DMS153 (cell line): Measurements from ENCODE around the gene ULK4.

Experiments used
- DNase-seq: peaks from one replicate; lab custom pipeline; 2025; lab: John Stamatoyannopoulos, UW

ULK4 gene

DNA sequence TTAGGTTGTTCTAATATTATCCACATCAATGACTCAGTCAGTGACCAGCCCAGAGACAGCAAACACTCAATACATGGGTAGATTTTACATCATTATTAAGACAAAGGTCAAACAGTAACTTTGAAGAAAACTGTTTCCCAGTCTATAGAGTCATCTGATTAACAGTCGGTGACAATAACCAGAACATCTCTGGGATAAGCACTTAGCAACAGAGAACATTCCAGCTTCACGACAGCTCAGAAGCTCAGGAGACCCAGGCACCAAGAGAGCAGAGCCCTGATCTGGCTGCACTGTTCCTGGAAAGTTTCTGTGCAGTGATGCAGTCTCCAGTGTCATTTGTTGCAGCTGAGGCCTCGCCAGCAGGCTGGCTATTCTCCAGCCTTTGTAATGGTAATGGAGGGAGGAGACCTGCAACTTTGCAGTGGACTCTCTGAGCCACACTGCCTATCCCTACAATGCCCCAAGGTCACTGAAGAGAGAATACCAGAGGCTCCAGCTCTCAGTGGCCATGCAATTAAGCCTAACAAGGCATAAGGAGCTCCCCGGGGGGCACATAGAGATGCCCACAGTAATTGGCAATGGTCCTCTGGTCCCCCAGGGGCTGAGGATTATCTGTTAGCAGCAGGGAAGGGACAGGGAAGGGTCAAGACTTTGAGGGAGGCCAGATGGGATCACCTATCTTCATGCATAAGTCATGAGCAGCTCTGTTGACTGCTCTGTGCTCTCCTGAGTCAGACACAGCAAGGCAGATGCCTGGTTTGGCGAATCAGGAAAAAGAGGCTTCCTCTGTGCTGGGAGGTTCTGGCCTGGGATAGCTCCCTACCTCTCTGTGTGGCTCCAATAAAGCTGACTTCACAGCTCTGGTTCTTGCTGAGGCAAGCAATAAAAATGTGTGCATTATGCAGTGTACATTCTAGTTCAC lies 599.0 kb downstream of the ULK4 start:
- no peak for DNase-seq

DNA sequence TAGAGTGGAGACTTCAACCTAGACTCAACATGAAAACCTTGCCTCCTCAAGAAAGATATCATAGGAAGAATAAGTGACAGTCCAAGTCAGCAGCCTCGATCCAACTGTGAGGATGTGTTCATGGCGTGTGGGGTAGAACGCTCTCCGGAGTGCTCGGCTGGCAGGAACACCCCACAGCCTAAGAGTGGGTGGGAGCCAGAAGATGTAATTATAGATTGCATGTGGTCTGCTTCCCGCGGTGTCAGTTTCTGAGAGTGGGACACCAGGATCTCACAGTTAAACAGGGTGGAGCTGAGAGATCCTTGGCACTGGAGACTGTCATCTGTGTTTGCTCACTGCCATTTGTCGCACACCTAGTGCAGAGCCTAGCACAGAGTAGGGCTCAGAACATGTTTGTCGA lies 604.6 kb downstream of the ULK4 start:
- no peak for DNase-seq

DNA sequence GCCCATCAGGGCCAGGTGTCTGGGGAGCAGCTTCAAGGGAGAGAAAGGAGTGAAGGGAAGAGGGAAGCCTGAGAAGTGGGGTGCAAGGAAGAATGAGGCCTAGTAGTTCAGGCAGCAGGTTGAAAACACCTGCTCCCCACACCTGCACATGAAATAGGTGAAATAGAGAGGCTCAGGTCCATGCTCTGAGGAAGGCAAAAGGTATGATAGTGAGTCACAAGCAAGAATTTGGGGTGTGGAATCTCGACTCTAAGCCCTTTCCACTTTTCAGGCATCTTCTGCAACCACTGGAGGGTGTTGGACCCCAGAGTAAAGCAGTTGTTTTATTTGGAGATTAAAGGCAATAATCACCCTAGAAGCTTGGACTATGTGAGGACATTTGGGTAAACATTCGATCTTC lies 605.1 kb downstream of the ULK4 start:
- no peak for DNase-seq

DNA sequence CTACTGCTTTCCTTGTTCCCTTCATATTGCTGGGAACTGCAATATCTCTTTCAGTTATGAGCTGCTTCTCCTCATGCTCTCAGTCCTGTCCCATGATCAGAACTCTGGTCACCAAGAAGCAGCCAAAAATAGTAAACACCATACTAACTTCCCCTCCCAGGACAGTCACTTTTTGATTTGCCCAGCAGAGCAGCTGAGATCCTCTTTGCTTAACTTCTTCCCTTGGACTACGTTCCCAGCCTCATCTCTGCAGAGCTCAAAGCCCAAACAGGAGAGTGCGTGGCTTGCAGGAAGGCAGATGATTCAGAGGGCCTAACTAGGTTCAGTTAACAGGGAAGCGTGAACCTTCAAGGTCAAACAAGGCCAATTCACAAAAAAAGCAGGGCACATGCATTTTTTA lies 609.4 kb downstream of the ULK4 start:
- no peak for DNase-seq

DNA sequence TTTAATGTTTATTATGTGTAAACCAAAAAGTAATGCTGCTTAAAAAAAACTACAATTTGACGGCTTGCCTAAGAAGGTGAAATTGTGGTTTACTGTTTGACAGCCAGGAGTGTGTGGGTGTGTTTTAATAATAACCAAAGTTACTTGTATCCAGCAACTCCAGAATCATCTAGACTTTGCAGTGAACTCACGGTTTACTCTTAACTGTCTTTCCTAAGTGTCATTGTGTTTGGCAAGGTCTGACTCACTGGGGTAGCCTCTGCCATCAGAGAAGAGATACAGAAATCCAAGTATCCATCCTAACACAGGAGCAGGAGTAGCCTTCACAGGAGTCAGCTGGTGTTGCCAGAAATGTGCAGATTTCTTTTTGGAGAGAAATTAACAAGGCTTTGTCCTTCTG lies 611.5 kb downstream of the ULK4 start:
- DNase-seq: no peak

DNA sequence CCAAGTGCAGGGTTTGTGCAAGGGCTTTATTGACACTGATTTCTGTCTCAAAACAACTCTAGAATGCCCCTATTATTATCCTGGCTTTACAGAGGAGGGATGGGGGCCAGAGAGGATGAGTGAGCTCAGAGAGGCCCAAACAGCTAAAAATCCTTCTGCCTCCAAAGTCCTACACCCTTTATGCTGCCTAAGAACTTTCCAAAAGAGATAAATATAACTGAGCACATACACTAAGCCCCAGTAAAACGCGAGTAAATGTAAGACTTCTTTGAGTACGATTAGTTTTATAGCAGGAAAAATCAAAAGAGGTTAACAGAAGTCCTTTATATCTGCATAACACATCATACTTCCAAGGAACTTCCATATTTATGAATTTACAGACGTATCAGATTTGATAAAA lies 613.5 kb downstream of the ULK4 start:
- DNase-seq: no peak

DNA sequence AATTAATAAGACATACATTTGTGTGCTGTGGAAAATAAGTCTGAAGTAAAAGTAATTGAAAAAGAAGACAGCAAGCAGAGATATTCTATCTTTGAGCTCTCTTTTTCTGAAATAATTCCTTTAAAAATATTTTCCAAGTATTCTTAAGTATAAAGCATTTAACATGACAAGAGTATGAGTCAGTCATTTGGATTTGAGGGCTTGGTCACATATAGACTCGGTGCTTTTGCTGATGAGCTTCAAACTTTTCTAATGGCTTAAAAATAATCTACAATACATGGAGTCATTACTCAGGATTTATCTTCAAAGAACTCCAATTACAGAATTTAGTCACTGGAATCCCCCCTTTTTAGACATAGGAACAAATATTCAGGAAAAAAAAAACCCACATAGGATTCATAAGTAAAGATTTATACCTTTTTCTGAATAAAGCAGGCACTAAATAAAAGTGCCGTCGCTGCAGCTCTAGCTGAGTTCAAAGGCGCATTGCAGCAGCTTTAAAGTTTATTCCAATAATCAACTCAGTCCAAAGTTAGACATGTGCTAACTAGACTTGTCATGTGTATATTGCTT lies 615.1 kb downstream of the ULK4 start:
- no peak for DNase-seq

DNA sequence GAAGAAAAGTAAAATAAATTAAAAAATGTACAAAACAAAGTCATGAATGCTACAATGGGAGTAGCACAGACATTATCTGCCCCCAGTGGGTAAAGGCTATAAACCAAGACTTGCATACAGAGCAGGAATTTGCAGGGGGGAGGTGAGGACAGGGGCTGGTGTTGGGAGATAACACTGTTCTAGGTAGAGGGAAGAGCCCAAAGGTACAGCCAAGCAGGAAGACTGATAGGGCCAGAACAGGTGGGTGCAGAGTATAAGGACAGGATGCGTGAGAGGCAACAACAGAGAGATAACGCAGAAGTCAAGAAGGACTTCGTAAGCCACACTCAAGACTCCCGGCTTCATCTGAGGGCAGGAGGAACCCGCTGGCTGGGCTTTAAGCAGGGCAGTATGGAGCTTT lies 616.1 kb downstream of the ULK4 start:
- no peak for DNase-seq

DNA sequence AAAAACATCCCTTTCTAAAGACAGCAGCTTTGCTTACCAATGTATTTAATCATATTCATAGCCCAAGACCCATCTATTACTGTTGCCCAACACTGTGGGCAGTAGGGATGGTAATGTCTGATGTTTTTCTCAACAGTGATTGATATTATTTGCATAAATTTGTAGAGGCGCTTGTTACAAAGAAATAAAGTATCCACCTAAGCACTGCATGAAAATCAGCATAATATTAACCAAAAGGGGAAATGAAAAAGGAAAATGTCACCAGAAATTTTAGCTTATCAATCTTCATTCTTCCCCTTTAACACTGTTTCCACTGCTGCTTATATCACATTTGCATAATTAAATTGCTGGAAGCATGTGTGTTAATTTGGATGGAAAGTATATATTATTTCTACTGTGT lies 622.1 kb downstream of the ULK4 start:
- no peak for DNase-seq

DNA sequence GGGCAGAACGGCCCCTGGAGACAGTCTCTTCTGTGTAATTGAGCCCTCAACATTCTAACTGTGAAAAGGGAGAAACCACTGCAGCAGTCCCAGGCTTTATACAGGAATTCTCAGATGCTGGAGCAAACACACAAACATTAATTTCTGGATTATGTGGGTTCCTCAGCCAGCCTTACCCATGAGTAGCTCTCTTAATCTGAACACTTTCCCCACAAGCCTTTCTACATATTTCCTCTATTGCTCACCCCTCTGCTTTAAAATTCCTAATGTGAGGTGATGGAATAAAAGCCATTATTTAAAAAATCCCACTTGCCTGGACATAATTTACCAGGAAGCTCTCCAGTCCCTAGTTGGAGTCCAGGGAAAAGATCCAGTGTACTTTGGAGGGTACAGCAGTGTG lies 623.6 kb downstream of the ULK4 start:
- no peak for DNase-seq

DNA sequence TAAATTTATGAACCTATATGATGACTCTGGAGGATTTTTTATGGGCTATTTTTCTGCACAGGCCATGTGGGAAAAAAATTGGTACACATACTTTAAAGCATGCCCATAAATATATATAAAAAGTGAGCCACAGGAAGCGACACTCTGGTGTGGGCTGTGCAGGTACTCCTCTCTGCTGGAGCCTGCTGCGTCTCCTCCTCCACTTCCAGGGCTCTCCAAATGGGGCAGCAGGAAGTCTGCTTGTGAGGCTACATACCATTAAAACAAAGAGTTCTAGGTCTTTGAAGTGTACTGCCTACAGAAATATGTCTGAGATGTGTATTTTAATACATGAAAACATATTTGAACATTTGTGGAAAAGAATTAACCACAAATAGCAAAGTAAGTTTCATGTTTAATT lies 627.5 kb downstream of the ULK4 start:
- DNase-seq: no peak

DNA sequence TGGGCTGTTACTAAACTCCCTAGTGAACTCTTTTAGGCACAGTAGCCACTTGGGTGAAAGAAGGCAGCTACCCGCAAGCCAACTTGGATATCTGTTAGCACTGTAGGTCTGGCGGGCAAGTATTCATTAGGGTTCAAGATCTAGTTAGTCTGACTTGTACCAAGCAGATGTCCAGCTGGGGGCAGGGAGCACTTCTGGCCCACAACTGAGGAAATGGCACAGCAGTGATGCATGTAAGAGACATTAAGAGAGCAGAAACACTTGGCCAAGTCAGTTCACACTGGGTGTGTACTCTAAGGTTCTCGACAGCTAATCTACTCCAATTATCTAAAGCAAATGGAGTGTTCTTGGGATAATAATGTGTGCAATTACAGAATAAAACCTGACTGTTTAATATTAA lies 630.9 kb downstream of the ULK4 start:
- DNase-seq: no peak

DNA sequence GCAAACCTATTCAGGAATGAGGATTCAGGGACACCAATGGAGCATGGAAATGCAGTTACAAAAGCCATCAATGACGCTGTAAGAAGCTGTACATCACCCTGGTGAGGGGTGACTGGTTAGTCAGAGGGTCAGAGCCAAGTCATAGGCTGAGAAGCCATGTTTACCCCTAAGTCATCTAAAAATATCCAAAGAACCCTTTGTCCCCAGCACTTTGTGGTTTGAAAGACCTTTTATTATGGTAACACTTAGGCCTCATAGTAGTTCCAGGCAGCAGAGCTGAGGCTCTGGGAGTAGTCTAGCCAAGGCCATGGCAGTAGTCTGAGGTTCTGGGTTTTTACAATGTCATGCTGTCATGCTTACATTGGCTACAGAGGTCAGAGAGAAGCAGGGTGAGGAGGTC lies 631.4 kb downstream of the ULK4 start:
- DNase-seq: no peak

DNA sequence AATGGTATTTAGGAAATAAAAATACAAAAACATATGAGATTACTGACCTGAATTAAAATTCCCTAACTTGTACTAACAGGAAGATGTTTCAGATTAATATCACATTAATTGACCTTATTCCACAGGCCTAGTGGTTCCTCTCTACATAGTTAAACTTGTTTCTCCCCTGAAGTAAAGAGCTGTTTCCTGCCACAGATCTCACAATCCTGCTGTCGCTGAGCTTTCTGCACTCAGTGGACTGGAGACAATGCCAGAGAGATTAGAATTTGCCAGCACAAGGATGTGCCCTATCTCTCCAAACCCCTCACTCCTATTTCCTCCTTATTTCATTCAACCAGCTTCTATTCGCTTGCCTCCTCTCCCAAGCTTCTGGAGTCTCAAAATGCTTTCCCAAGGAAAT lies 632.0 kb downstream of the ULK4 start:
- DNase-seq: no peak

DNA sequence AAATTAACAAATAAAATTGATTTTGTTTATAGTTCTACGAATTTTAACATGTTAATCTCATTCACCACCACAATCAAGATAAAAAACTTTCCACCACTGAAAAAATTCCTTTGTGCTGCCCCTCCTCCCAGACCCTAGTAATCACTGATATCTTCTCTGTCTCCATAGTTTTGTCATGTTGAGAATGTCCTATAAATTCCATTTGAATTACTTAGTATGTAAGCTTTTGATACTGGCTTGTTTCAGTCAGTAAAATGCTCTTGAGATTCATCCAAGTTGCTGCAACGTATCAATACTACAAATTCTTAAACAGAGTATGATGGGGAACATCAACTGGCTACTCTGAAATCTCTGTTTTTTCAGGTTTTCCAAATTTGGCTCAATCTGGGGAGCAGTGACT lies 633.0 kb downstream of the ULK4 start:
- no peak for DNase-seq

DNA sequence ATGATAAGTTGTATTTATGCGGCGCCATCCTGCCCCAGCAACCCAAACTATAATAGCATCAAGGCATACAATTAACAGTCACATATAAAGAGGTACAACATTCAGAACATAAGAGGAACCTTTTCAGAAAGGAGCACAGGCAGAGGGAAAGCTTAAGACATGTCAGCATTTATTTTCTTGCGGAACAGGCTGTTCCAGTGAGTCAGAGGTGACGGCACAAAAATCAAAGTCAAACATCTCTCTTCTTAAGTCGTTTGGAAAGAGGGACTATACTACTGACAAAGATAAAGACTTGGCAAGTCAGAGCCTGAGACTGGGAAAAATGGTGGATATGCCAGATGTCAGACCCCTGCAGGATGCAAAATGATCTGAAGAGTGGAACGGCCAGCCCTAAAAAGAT lies 634.2 kb downstream of the ULK4 start:
- no peak for DNase-seq

DNA sequence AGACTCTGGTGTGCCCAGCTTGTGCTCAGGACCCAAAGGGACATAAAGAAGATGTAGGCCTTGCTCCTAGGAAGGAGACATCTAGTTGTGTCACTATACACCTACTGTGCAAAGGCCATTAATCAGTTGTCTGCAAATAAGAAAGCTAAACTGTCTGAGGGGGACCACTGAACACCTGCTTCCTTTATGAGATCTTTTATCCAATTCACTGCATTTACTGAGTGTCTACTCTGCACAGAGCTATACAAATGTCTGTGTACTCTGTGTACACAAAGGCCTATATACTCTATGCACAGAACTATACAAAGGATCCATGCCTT lies 637.8 kb downstream of the ULK4 start:
- peak; percentile 36 for DNase-seq

DNA sequence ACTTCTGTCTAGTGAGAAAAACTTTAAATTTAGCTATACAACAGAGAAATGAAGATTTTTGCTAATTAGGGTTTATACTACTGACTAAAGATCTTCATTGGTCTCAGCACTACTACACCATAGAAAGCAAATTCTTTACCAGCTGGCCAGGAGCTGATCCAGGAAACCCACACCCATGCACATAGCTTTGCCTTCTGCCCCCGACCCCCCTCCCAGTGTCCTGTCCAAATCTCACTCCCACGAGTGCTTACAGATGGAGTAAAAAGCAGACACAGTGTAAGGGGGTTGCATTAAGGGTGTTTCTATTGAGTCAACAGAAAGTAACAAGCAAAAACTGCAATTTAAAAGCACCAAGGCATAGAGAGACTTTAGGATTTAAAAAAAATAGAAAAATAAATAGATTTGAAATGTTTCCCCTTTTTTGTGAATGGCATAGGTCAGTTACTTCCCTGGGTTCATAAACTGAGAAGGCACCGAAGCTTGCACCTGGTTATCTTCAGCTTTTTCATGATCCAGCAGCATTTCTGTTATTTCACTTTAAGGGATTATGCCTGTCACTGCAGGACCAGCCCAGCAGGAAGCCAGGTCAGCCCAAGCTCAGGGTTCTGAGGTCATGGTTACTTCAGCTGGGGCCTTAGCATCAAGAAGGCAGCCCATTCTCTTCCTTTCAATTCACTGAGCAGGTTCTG lies 638.3 kb downstream of the ULK4 start:
- no peak for DNase-seq

DNA sequence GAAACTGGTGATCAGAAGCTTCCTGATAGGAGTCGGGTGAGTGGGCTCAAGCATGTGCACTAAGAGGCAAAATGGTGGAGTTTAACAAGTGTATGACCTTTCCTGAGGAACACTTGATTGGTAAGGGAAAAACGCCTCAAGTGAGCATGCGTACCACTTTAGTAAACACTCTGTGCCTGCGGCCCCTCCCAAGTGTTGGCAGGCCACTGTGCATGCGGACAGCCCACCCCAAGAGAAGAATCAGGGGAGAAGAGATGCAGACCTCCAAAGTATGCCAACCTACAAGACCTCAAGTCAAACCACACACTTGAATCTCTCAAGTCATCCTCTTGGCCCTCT lies 640.3 kb downstream of the ULK4 start:
- DNase-seq: no peak

DNA sequence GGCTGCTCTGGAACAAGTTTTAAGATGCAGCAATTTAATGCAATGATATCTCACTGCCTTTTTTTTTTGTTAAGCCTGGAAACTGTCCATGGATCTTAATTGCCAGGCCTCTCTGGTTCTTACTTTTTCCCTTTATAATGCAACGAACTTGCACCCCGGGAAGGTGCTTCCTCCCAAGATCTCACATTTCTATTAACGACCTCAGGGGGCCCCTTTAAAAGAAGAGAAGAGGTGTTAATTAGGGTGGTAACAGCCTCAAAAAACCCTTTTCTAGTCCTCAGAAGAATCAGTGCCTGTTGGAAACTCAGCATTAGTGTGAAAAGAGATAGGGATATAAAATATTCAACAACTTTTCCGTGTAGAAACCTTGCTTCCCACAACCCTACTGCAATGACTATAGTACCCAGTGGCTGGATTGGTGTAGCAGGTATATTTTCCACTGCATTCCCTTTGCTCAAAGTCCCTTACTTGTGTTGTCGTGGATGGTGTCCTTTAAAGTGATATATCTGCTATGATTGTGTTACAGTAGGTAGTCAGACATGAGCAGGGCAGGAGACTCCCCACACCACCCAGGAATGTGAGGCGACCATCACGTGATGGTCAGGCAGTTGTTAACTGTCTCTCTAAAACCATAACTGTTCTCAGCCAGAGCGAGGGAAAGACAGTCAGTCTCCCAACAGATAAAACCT lies 640.8 kb downstream of the ULK4 start:
- DNase-seq: no peak

DNA sequence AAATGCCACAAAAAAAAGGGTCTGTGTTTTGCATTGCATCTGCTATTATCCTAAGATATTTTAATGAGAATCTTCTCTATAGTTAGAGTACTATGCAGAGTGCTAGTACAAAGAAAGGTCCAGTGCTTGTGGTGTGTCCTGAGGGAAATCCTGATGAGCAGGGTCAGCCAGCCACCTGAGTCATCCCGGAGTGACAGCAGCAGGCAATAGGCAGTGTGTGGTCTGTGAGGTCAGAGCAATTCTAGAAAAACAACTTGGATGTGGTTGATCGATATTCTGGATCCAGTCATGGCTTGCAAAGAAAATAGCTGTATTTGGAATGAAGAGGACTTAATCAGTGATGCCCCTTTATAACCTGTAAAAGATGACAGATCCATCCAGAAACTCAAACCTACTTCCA lies 643.4 kb downstream of the ULK4 start:
- DNase-seq: no peak

DNA sequence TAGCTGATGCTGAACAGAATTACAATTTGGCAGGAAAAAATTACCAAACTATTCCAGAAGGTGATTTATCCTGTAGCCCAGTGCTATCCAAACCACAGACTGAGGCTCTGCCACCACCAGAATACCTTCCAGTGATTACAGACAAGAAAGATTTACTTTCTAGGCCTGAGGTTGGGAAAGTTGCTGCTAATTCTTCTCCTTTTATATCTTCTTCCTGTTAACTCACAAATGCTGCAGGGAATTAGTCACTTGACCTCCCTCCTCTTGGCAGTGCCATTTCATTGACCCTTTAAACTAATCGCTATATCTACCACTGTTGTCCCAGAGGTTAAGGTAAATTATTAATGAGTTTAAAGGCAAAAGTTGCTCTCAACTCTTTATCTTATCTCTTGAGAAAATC lies 644.2 kb downstream of the ULK4 start:
- DNase-seq: no peak

DNA sequence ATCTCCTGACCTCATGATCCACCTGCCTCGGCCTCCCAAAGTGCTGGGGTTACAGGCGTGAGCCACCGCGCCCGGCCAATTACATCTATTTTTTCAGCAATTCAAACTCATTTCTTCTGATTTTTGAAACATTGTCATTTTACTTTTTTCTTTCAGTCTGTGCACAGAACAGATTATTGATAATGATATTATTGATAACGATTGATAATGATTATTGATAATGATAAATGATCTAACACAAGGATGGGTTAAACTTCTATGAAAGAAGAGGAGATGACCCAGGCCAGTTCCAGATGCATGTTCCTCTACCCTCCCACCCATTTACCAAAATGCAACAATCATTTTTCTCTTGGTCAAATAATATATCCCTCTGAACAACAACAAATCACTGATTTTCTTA lies 644.6 kb downstream of the ULK4 start:
- DNase-seq: no peak
